Tibial nerve (tissue), 3 donors: ENCODE results near the gene RPAP2.

Experiments used
- CTCF ChIP-seq, 5 experiments: fragments of 200-600 bp in 3 of 5; fragments of 450-650 bp in 2 of 5; sonication (generic) in 3 of 5; IDR thresholded peaks; one replicate each; pipeline ENCODE4 v1.5.1; 2016 to 2019; ENCODE audit warnings: antibody characterized with exemption in 5 of 5, mild to moderate bottlenecking in 3 of 5, moderate library complexity in 2 of 5
- POLR2A ChIP-seq, 2 donors: fragments of 450-650 bp; IDR thresholded peaks; one replicate each; pipeline ENCODE4 v1.6.1; 2017; ENCODE audit warnings: antibody characterized with exemption in 2 of 2, mild to moderate bottlenecking in 2 of 2, moderate library complexity in 2 of 2

GRCh38 chr1:92446546-92446945 is 147.7 kb downstream of the RPAP2 start:
- TF ChIP-seq POLR2A (IDR thresholded peaks at IDR 0.05) (no peak), CTCF (IDR thresholded peaks at IDR 0.05) (no peak)
